DOHH2 (cell line): ENCODE measurements around the gene ISG15.
A peak's percentile ranks its signal among the peaks of the same experiment; 100 is the strongest.

ENCODE experiments used
- H3F3A ChIP-seq: fragments of 200-600 bp; sonication (generic), shearing (Covaris generic); 2 replicates; pipeline ENCODE4 v1.6.0; 2016; ENCODE audit warnings: antibody characterized with exemption, mild to moderate bottlenecking; ENCODE audit not compliant: control insufficient read depth, insufficient read depth
- H3K27ac ChIP-seq: fragments of 200-600 bp; sonication (generic); 2 replicates; pipeline ENCODE4 v1.5.1; 2014; ENCODE audit warnings: low read depth, mild to moderate bottlenecking, low read length, moderate library complexity
- H3K27me3 ChIP-seq: fragments of 200-600 bp; sonication (generic); 2 replicates; pipeline ENCODE4 v1.6.1; 2014; ENCODE audit warnings: mild to moderate bottlenecking, low read length, mixed read lengths; ENCODE audit not compliant: control insufficient read depth
- H3K36me3 ChIP-seq: fragments of 200-600 bp; sonication (generic); 2 replicates; pipeline ENCODE4 v1.6.1; 2014; ENCODE audit warnings: mild to moderate bottlenecking, low read length, moderate library complexity, mixed read lengths; ENCODE audit not compliant: control insufficient read depth
- H3K4me1 ChIP-seq: fragments of 200-600 bp; sonication (generic); 2 replicates; pipeline ENCODE4 v1.6.1; 2014; ENCODE audit warnings: mild to moderate bottlenecking, low read length, mixed read lengths; ENCODE audit not compliant: control insufficient read depth
- H3K4me2 ChIP-seq: fragments of 200-600 bp; sonication (generic); 2 replicates; pipeline ENCODE4 v1.6.0; 2014; ENCODE audit warnings: mild to moderate bottlenecking, low read length, moderate library complexity
- H3K4me3 ChIP-seq: fragments of 200-600 bp; sonication (generic); 2 replicates; pipeline ENCODE4 v1.5.1; 2014; ENCODE audit warnings: mild to moderate bottlenecking, low read length, mixed read lengths
- H3K79me2 ChIP-seq: fragments of 200-600 bp; sonication (generic); 2 replicates; pipeline ENCODE4 v1.6.1; 2014; ENCODE audit warnings: mild to moderate bottlenecking, low read length, mixed read lengths; ENCODE audit not compliant: control insufficient read depth
- H3K9me2 ChIP-seq: fragments of 200-600 bp; sonication (generic); replicated peaks from 2 replicates; pipeline ENCODE4 v1.6.1; 2014; ENCODE audit warnings: mild to moderate bottlenecking, low read length, mixed read lengths; ENCODE audit not compliant: control insufficient read depth
- H3K9me3 ChIP-seq: fragments of 200-600 bp; sonication (generic); 2 replicates; pipeline ENCODE4 v1.6.1; 2014; ENCODE audit warnings: antibody characterized with exemption, low read length, mixed read lengths; ENCODE audit not compliant: control insufficient read depth, insufficient read depth
- H4K20me1 ChIP-seq: fragments of 200-600 bp; sonication (generic); 2 replicates; pipeline ENCODE4 v1.6.0; 2014; ENCODE audit warnings: low read depth, mild to moderate bottlenecking, antibody characterized with exemption, low read length, moderate library complexity; ENCODE audit not compliant: control insufficient read depth, insufficient read depth
- CTCF ChIP-seq: fragments of 200-600 bp; sonication (generic); IDR thresholded peaks from one replicate; pipeline ENCODE4 v1.5.1; 2014; ENCODE audit warnings: antibody characterized with exemption, mild to moderate bottlenecking, low read depth, low read length; ENCODE audit not compliant: poor library complexity, severe bottlenecking
- EZH2phosphoT487 ChIP-seq: fragments of 200-600 bp; sonication (generic); IDR thresholded peaks from 2 replicates; pipeline ENCODE4 v1.6.1; 2017; ENCODE audit warnings: borderline replicate concordance, mild to moderate bottlenecking, antibody characterized with exemption, low read length, moderate library complexity, mixed read lengths

The ISG15 gene

DNA sequence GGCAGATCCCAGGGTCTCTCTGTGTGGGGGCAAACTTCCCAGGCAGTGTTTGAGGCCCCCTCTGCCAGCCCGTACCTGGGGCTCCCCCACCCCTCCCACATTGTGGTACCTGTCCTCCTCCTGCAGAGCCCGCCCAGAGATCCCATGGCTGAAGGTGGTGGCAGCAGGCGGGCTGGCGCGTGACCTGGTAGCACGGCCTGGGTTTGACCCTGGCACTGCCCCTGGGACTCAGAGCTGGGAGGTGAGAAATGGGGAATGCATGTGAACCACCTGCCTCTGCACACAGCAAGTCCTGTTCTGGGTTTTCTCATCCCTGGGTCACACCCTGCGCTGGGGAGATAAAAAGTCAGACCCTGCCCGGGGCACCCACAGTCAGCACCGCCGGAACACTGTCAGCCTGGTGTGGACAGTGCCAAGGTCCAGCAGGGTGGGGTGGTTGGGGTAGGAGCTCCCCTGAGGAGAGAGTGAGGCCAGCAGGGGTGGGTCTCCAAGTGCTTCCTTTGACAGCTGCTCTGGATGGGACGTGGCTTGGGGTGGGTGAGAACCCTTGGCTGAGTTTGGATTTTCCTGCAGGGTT, 18.4 kb downstream of the ISG15 start:
- H3K9me3 ChIP-seq, result no peaks in the 10 kb centered on the region
- TF ChIP-seq EZH2phosphoT487, result no peak
- TF ChIP-seq CTCF, result no peak
- H3K79me2 ChIP-seq, result no peaks in the 10 kb centered on the region
- H3K4me2 ChIP-seq, result no peak overlapping the region
- H3K4me3 ChIP-seq, result no peak overlapping the region
- H3K36me3 ChIP-seq, result no peaks in the 10 kb centered on the region
- H3F3A ChIP-seq, result no peaks in the 10 kb centered on the region
- peaks cover 42% of the 10 kb centered on the region for H3K27me3 ChIP-seq
- H4K20me1 ChIP-seq, result no peaks in the 10 kb centered on the region; the same call in 1 of the 2 replicates
- H3K9me2 ChIP-seq, result no peaks in the 10 kb centered on the region
- H3K27ac ChIP-seq, result no peak overlapping the region
- H3K4me1 ChIP-seq, result peaks cover 20% of the 10 kb centered on the region

DNA sequence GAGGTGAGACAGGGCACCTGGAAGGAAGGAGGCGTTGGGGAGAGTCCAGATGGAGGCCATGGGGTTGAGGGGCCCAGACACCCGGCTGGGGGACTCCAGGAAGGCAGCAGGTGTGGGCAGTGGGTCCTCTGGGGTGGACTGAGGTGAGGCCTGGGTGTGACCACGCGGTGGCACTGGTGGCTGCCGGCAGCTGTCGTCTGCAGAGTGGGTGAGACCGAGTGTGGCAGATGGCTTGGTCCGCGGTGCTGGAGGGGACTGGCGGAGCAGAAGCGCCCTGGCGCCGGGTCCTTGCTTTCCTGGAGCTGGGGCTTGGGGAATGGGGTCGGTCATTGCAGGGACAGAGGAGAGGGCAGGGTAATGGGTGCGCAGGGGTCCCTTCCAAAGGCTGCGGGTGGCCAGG, 19.1 kb downstream of the ISG15 start:
- peak overlapping the region; percentile 66 for H3K4me2 ChIP-seq
- H3K4me3 ChIP-seq, result peak overlapping the region; percentile 51
- peaks cover 24% of the 10 kb centered on the region for H3K4me1 ChIP-seq

DNA sequence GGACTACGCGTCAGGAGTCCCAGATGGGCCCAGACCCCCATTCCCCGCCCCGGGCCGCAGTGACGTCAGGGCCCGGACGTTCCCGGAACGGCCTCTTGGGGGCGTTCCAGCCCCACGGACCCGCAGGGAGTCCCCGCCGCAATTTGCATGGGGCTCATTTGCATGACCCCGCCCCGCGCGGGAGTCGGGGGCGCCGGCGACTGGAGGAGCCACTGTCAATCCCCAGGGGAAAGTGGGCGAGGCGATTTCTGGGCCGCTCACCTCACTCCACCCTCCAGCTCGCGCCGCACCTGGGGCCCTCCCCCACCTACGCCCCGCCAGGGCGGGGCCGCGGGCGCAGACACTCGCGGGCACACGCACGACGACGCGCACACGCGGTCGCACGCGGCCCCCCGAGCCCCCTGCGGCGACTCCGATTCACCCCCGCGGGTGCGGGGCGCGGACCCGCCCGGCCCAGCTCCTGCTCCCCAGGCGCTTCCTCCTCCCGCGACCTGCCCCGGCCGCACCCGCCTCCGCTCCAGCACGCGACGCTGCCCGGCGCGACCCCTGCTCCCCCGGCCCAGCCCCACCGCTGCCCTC, 19.8 kb downstream of the ISG15 start:
- no peaks in the 10 kb centered on the region for H3K9me3 ChIP-seq
- peak overlapping the region; percentile 51 for H3K4me3 ChIP-seq
- H3K4me1 ChIP-seq, result peaks cover 24% of the 10 kb centered on the region
- peak; percentile 83 for TF ChIP-seq CTCF
- no peak for TF ChIP-seq EZH2phosphoT487
- no peaks in the 10 kb centered on the region; the same call in none of the 2 replicates for H4K20me1 ChIP-seq
- no peaks in the 10 kb centered on the region for H3K36me3 ChIP-seq
- no peaks in the 10 kb centered on the region for H3F3A ChIP-seq
- no peaks in the 10 kb centered on the region for H3K9me2 ChIP-seq
- H3K27me3 ChIP-seq, result peaks cover 46% of the 10 kb centered on the region
- H3K4me2 ChIP-seq, result peak overlapping the region; percentile 66
- no peaks in the 10 kb centered on the region for H3K79me2 ChIP-seq
- no peak overlapping the region for H3K27ac ChIP-seq

More for the DNA sequence above, 19.1 kb downstream of the ISG15 start:
- H3K9me3 ChIP-seq, result no peaks in the 10 kb centered on the region
- H3K9me2 ChIP-seq, result no peaks in the 10 kb centered on the region
- no peaks in the 10 kb centered on the region for H3K36me3 ChIP-seq
- peaks cover 44% of the 10 kb centered on the region for H3K27me3 ChIP-seq
- no peaks in the 10 kb centered on the region for H3K79me2 ChIP-seq
- no peak overlapping the region for H3K27ac ChIP-seq
- no peaks in the 10 kb centered on the region; the same call in 1 of the 2 replicates for H4K20me1 ChIP-seq
- H3F3A ChIP-seq, result no peaks in the 10 kb centered on the region
- no peak for TF ChIP-seq CTCF
- no peak for TF ChIP-seq EZH2phosphoT487
